ENCODE results near the gene GPR39. TPM values are rescaled to one million over a fixed set of nuclear protein-coding genes. Genes with fewer than 3 reads are reported as not detected.

GPR39 gene
- total and polyA plus RNA-seq, 2 donors (not counting 3 experiments of a cell fraction or from before 2014, with no cell fraction given): 0.03 to 0.20 TPM

GRCh38 chr2:132429941-132430573, 13.5 kb downstream of the GPR39 start:
- intact Hi-C loops (cut with micrococcal nuclease) (no loop called here), dilution Hi-C loops (cut with MboI; ENCODE audit: extremely low pct_ligation_motif_present, low sequenced_read_pairs) (no loop called here)
- H3K79me2 ChIP-seq (ENCODE audit: control insufficient read depth, insufficient read depth, low read length): no peaks in the 10 kb centered on the region
- CTCF ChIA-PET: no interaction called here
- H3K27me3 ChIP-seq (ENCODE audit: control insufficient read depth in 2 of 2, insufficient read depth in 2 of 2, low read length in 2 of 2): no peaks in the 10 kb centered on the region
- H3K9me1 ChIP-seq (replicated peaks; ENCODE audit: control insufficient read depth, extremely low read depth, insufficient read depth, low read length): no peaks in the 10 kb centered on the region
- no peaks in the 10 kb centered on the region for H3K4me1 ChIP-seq (ENCODE audit: control insufficient read depth, extremely low read depth, insufficient read depth, low read length)
- H3K9ac ChIP-seq (replicated peaks; ENCODE audit: extremely low read depth, insufficient read depth, low read length): no peak overlapping the region
- DNase-seq (ENCODE audit: low read depth, low spot score) (no peak), FAIRE-seq (no peak)
- BruUV-seq (replicated peaks): no TSS peak
- H3K36me3 ChIP-seq (ENCODE audit: control insufficient read depth in 2 of 2, extremely low read depth in 1 of 2, insufficient read depth in 2 of 2, low read length in 2 of 2): no peaks in the 10 kb centered on the region
- H3K4me2 ChIP-seq (ENCODE audit: insufficient read depth, low read length): no peak overlapping the region
- no peak overlapping the region for H3K4me3 ChIP-seq (replicated peaks in 1 of 3; ENCODE audit: insufficient read depth in 1 of 3, low read depth in 1 of 3, low read length in 3 of 3)
- POLR2A ChIA-PET: no interaction called here
- H4K20me1 ChIP-seq (replicated peaks; ENCODE audit: control insufficient read depth, extremely low read depth, insufficient read depth, low read length): no peaks in the 10 kb centered on the region
- H3K9me3 ChIP-seq (replicated peaks; ENCODE audit: control insufficient read depth, insufficient read depth, low read length): no peaks in the 10 kb centered on the region
- H3K27ac ChIP-seq (ENCODE audit: insufficient read depth, low read depth, low read length): no peak overlapping the region
- TF ChIP-seq MYC (IDR thresholded peaks at IDR 0.05; ENCODE audit: low read depth, low read length): no peak
- TF ChIP-seq CTCF (IDR thresholded peaks at IDR 0.05; ENCODE audit: extremely low read depth in 1 of 2, insufficient read depth in 1 of 2, low read depth in 1 of 2, low read length in 2 of 2): no peak
- TF ChIP-seq GATA2 (IDR thresholded peaks at IDR 0.05; ENCODE audit: insufficient read depth, insufficient read length, low read depth, low read length): no peak
- no peak for TF ChIP-seq MAX (IDR thresholded peaks at IDR 0.05; ENCODE audit: insufficient read depth, insufficient read length)
- TF ChIP-seq EZH2 (IDR thresholded peaks at IDR 0.05; ENCODE audit: borderline replicate concordance, low read depth, low read length, severe bottlenecking): no peak
- TF ChIP-seq FOS (IDR thresholded peaks at IDR 0.05; ENCODE audit: borderline replicate concordance, insufficient read depth, low read length): no peak
- TF ChIP-seq POLR2AphosphoS5 (IDR thresholded peaks at IDR 0.05; ENCODE audit: insufficient read depth, low read depth, low read length): no peak
- TF ChIP-seq POLR2A (IDR thresholded peaks at IDR 0.05; ENCODE audit: low read depth, low read length): no peak
- no peak for TF ChIP-seq JUN (IDR thresholded peaks at IDR 0.05; ENCODE audit: borderline replicate concordance, insufficient read depth, insufficient read length, low read depth)
- no peak overlapping the region for H2AFZ ChIP-seq (ENCODE audit: low read depth, low read length)
